ENCODE results near the gene ZNF746. TPM values are rescaled to one million over a fixed set of nuclear protein-coding genes. Genes with fewer than 3 reads are reported as not detected.

Gene ZNF746
- total RNA-seq, 1 experiment from 2014 or later: 17.1 TPM

DNA sequence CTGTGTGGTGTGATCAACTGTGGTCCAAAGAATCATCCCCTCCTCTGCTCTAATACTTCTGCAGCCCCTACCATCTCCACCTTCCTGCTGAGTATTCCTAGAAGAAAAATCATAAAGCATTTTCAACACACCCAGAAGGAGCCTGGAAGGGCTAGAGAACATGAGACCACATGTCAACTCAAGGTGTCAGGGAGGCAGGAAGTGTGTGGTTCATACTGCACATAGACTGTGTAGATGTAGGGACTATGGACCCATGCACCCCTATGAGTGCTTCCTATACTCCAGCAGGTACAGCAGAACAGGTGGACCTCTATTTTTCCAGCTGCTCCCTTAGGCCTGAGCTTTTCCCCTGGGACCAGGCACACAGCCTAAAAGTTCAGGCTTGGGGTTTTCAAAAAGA is 2.6 kb upstream of the ZNF746 start:
- TF ChIP-seq, protein P1, sequence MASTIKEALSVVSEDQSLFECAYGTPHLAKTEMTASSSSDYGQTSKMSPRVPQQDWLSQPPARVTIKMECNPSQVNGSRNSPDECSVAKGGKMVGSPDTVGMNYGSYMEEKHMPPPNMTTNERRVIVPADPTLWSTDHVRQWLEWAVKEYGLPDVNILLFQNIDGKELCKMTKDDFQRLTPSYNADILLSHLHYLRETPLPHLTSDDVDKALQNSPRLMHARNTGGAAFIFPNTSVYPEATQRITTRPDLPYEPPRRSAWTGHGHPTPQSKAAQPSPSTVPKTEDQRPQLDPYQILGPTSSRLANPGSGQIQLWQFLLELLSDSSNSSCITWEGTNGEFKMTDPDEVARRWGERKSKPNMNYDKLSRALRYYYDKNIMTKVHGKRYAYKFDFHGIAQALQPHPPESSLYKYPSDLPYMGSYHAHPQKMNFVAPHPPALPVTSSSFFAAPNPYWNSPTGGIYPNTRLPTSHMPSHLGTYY (CRISPR knock-in tag; IDR thresholded peaks at IDR 0.05): no peak
- TF ChIP-seq, protein P2, sequence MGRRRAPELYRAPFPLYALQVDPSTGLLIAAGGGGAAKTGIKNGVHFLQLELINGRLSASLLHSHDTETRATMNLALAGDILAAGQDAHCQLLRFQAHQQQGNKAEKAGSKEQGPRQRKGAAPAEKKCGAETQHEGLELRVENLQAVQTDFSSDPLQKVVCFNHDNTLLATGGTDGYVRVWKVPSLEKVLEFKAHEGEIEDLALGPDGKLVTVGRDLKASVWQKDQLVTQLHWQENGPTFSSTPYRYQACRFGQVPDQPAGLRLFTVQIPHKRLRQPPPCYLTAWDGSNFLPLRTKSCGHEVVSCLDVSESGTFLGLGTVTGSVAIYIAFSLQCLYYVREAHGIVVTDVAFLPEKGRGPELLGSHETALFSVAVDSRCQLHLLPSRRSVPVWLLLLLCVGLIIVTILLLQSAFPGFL (CRISPR knock-in tag; IDR thresholded peaks at IDR 0.05; ENCODE audit: borderline replicate concordance): no peak
- TF ChIP-seq, protein P3, sequence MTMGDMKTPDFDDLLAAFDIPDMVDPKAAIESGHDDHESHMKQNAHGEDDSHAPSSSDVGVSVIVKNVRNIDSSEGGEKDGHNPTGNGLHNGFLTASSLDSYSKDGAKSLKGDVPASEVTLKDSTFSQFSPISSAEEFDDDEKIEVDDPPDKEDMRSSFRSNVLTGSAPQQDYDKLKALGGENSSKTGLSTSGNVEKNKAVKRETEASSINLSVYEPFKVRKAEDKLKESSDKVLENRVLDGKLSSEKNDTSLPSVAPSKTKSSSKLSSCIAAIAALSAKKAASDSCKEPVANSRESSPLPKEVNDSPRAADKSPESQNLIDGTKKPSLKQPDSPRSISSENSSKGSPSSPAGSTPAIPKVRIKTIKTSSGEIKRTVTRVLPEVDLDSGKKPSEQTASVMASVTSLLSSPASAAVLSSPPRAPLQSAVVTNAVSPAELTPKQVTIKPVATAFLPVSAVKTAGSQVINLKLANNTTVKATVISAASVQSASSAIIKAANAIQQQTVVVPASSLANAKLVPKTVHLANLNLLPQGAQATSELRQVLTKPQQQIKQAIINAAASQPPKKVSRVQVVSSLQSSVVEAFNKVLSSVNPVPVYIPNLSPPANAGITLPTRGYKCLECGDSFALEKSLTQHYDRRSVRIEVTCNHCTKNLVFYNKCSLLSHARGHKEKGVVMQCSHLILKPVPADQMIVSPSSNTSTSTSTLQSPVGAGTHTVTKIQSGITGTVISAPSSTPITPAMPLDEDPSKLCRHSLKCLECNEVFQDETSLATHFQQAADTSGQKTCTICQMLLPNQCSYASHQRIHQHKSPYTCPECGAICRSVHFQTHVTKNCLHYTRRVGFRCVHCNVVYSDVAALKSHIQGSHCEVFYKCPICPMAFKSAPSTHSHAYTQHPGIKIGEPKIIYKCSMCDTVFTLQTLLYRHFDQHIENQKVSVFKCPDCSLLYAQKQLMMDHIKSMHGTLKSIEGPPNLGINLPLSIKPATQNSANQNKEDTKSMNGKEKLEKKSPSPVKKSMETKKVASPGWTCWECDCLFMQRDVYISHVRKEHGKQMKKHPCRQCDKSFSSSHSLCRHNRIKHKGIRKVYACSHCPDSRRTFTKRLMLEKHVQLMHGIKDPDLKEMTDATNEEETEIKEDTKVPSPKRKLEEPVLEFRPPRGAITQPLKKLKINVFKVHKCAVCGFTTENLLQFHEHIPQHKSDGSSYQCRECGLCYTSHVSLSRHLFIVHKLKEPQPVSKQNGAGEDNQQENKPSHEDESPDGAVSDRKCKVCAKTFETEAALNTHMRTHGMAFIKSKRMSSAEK (CRISPR knock-in tag; IDR thresholded peaks at IDR 0.05; ENCODE audit: borderline replicate concordance): no peak
- TF ChIP-seq NR2C2 (CRISPR knock-in tag; IDR thresholded peaks at IDR 0.05) (no peak), ZNF121 (CRISPR knock-in tag; IDR thresholded peaks at IDR 0.05) (no peak), TCF7 (CRISPR knock-in tag; IDR thresholded peaks at IDR 0.05; ENCODE audit: low read depth) (no peak), CREB1 (CRISPR knock-in tag; IDR thresholded peaks at IDR 0.05) (no peak), PRRX2 (CRISPR knock-in tag; IDR thresholded peaks at IDR 0.05) (no peak), ZBTB21 (CRISPR knock-in tag; IDR thresholded peaks at IDR 0.05; ENCODE audit: borderline replicate concordance) (no peak), SMAD3 (CRISPR knock-in tag; IDR thresholded peaks at IDR 0.05; ENCODE audit: borderline replicate concordance) (no peak), SOX15 (CRISPR knock-in tag; IDR thresholded peaks at IDR 0.05) (no peak)
- TF ChIP-seq, protein P4, sequence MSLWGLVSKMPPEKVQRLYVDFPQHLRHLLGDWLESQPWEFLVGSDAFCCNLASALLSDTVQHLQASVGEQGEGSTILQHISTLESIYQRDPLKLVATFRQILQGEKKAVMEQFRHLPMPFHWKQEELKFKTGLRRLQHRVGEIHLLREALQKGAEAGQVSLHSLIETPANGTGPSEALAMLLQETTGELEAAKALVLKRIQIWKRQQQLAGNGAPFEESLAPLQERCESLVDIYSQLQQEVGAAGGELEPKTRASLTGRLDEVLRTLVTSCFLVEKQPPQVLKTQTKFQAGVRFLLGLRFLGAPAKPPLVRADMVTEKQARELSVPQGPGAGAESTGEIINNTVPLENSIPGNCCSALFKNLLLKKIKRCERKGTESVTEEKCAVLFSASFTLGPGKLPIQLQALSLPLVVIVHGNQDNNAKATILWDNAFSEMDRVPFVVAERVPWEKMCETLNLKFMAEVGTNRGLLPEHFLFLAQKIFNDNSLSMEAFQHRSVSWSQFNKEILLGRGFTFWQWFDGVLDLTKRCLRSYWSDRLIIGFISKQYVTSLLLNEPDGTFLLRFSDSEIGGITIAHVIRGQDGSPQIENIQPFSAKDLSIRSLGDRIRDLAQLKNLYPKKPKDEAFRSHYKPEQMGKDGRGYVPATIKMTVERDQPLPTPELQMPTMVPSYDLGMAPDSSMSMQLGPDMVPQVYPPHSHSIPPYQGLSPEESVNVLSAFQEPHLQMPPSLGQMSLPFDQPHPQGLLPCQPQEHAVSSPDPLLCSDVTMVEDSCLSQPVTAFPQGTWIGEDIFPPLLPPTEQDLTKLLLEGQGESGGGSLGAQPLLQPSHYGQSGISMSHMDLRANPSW (CRISPR knock-in tag; conservative IDR thresholded peaks at IDR 0.05; ENCODE audit: low read depth): no peak
- TF ChIP-seq, protein P5, sequence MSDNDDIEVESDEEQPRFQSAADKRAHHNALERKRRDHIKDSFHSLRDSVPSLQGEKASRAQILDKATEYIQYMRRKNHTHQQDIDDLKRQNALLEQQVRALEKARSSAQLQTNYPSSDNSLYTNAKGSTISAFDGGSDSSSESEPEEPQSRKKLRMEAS (CRISPR knock-in tag; IDR thresholded peaks at IDR 0.05): no peak
- TF ChIP-seq, protein P6, sequence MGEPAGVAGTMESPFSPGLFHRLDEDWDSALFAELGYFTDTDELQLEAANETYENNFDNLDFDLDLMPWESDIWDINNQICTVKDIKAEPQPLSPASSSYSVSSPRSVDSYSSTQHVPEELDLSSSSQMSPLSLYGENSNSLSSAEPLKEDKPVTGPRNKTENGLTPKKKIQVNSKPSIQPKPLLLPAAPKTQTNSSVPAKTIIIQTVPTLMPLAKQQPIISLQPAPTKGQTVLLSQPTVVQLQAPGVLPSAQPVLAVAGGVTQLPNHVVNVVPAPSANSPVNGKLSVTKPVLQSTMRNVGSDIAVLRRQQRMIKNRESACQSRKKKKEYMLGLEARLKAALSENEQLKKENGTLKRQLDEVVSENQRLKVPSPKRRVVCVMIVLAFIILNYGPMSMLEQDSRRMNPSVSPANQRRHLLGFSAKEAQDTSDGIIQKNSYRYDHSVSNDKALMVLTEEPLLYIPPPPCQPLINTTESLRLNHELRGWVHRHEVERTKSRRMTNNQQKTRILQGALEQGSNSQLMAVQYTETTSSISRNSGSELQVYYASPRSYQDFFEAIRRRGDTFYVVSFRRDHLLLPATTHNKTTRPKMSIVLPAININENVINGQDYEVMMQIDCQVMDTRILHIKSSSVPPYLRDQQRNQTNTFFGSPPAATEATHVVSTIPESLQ (CRISPR knock-in tag; IDR thresholded peaks at IDR 0.05): no peak
- TF ChIP-seq, protein P7, sequence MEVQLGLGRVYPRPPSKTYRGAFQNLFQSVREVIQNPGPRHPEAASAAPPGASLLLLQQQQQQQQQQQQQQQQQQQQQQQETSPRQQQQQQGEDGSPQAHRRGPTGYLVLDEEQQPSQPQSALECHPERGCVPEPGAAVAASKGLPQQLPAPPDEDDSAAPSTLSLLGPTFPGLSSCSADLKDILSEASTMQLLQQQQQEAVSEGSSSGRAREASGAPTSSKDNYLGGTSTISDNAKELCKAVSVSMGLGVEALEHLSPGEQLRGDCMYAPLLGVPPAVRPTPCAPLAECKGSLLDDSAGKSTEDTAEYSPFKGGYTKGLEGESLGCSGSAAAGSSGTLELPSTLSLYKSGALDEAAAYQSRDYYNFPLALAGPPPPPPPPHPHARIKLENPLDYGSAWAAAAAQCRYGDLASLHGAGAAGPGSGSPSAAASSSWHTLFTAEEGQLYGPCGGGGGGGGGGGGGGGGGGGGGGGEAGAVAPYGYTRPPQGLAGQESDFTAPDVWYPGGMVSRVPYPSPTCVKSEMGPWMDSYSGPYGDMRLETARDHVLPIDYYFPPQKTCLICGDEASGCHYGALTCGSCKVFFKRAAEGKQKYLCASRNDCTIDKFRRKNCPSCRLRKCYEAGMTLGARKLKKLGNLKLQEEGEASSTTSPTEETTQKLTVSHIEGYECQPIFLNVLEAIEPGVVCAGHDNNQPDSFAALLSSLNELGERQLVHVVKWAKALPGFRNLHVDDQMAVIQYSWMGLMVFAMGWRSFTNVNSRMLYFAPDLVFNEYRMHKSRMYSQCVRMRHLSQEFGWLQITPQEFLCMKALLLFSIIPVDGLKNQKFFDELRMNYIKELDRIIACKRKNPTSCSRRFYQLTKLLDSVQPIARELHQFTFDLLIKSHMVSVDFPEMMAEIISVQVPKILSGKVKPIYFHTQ (CRISPR knock-in tag; IDR thresholded peaks at IDR 0.05): no peak
- TF ChIP-seq, protein P8, sequence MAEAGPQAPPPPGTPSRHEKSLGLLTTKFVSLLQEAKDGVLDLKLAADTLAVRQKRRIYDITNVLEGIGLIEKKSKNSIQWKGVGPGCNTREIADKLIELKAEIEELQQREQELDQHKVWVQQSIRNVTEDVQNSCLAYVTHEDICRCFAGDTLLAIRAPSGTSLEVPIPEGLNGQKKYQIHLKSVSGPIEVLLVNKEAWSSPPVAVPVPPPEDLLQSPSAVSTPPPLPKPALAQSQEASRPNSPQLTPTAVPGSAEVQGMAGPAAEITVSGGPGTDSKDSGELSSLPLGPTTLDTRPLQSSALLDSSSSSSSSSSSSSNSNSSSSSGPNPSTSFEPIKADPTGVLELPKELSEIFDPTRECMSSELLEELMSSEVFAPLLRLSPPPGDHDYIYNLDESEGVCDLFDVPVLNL (CRISPR knock-in tag; IDR thresholded peaks at IDR 0.05; ENCODE audit: borderline replicate concordance, low read depth): no peak
- TF ChIP-seq, protein P9, sequence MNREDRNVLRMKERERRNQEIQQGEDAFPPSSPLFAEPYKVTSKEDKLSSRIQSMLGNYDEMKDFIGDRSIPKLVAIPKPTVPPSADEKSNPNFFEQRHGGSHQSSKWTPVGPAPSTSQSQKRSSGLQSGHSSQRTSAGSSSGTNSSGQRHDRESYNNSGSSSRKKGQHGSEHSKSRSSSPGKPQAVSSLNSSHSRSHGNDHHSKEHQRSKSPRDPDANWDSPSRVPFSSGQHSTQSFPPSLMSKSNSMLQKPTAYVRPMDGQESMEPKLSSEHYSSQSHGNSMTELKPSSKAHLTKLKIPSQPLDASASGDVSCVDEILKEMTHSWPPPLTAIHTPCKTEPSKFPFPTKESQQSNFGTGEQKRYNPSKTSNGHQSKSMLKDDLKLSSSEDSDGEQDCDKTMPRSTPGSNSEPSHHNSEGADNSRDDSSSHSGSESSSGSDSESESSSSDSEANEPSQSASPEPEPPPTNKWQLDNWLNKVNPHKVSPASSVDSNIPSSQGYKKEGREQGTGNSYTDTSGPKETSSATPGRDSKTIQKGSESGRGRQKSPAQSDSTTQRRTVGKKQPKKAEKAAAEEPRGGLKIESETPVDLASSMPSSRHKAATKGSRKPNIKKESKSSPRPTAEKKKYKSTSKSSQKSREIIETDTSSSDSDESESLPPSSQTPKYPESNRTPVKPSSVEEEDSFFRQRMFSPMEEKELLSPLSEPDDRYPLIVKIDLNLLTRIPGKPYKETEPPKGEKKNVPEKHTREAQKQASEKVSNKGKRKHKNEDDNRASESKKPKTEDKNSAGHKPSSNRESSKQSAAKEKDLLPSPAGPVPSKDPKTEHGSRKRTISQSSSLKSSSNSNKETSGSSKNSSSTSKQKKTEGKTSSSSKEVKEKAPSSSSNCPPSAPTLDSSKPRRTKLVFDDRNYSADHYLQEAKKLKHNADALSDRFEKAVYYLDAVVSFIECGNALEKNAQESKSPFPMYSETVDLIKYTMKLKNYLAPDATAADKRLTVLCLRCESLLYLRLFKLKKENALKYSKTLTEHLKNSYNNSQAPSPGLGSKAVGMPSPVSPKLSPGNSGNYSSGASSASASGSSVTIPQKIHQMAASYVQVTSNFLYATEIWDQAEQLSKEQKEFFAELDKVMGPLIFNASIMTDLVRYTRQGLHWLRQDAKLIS (CRISPR knock-in tag; IDR thresholded peaks at IDR 0.05; ENCODE audit: borderline replicate concordance): no peak
- no peak for DNase-seq (ENCODE audit: low spot score)
- no peak overlapping the region for H3K4me3 Mint-ChIP-seq
- H3K27me3 Mint-ChIP-seq (ENCODE audit: low read depth): peaks cover 60% of the 10 kb centered on the region
- ATAC-seq: no peak
- peaks cover 10% of the 10 kb centered on the region for H3K4me1 Mint-ChIP-seq
- ChIA-PET POLR2A (no interaction called here), CTCF (interaction anchor here (1.5 kb wide), 1 partner anchor 215 kb away, joined by 4 read pairs; no protein-coding TSS in a partner anchor)
- H3K27ac Mint-ChIP-seq: no peak overlapping the region
- no peaks in the 10 kb centered on the region; the same call in 1 of the 2 replicates for H3K36me3 Mint-ChIP-seq
- H3K9me3 Mint-ChIP-seq: peaks cover 12% of the 10 kb centered on the region
